ENCODE measurements around the gene KCNJ1.
A peak's percentile ranks its signal among the peaks of the same experiment; 100 is the strongest.

Gene KCNJ1

DNA sequence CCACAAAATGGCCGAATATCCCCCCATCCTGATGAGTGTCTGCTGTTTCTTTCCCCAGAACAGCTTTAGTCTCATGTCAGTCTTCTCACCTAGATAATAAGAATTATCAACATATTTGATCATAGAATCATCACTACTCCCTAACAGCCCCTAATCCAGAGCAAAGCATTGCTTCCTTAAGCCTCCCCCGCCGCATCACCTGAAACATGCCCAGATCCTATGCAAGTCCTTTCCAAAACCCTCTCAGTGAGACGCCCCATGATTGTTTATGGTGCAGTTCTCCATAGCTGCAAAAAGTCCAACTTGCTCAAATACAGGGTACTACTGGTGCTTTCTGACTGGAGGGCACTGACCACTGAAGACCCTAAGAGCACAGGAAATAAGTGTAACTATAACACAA is 20.1 kb downstream of the KCNJ1 start:
- DNase-seq: no peak

GRCh38 chr11:128845334-128845780 is 21.7 kb downstream of the KCNJ1 start:
- DNase-seq: no peak

GRCh38 chr11:128843198-128843785 is 23.8 kb downstream of the KCNJ1 start:
- no peak for DNase-seq

DNA sequence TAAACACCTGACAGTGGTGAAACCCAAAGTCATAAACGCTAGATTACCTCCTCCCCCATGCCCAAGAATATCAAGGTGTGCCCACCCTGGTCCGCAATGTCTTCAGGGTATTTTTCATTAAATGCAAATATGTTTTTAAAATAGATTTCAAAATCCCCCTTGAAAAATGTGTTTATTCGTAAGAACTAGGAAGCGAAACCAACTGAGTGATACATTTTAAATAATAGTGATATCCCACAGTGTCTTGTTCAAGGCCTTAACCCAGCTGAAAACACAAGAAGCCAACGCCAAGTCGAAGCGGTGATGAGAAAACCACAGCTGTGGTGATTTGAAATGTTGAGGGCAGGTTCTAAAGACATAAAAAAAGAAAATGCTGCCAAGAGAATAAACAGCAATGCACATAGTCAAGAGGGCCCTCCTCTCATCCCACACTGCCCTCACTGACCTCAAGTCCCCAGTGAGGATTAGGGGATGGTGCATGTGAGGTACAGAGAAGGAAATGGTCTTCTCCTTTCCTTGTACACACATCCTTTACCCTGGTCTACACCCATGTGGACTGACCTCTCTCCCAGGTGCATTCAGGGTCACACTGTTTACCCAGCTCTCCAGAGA is 25.5 kb downstream of the KCNJ1 start:
- no peak for DNase-seq

- no peak for DNase-seq
These were observed 26.3 kb downstream of the KCNJ1 start for GRCh38 chr11:128840783-128841182.

- DNase-seq: no peak
These were observed 27.0 kb downstream of the KCNJ1 start for GRCh38 chr11:128840137-128840536.

GRCh38 chr11:128839081-128839480 is 28.0 kb downstream of the KCNJ1 start:
- DNase-seq: no peak

GRCh38 chr11:128837627-128838026 is 29.5 kb downstream of the KCNJ1 start:
- DNase-seq: no peak

DNA sequence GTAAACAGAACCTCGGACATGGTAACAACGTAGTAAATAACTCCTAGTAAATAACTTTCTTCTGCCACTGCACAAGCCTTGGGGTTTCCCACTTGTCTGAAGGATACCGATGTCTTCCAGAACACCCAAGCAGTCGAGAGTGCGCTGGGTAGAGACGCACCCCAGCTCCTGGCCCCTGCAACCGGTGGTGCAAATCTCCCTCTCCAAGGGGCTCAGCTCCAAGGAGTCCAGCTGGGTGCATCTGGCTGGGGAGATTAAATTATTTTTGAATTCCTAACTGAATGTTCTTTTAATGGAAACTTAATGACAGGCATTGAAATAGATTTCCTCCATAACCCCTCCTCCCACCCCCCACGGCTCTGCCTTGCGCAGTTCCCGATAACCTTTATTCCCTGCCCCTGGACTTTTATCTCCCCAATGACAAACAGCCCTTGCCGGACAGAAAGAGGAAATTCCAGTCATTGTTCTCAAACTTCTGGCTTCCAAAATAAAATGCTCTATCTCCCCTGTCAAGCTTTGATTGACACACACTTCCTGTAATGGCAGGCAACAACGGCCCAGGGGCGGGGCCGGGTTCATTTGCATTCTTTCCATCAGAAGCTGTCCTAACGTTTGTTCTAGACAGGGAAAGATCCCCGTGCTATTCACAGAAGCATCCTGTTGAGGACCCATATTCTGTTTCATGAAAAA is 31.2 kb downstream of the KCNJ1 start:
- DNase-seq: no peak

DNA sequence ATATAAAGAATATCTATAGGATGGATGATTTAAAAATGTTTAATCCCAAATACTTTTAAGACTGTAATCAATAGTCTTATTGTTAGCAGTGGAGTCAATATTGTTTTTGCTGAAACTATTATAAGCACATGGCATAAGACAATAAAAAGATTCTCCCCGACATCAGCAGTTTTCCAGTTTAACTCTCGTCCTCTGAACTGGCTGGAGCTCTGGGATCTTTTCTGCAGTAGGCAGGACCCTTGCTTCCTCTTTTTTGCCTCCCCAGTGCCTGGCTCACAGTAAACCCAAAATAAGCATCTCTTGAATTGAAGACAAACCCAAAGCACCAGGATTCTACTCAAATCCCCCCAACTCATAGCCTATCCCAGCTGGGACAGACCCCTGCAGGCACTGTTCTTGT is 32.9 kb downstream of the KCNJ1 start:
- DNase-seq: no peak

GRCh38 chr11:128832121-128832497 is 35.0 kb downstream of the KCNJ1 start:
- DNase-seq: no peak

- DNase-seq: peak; percentile 89
These were observed 35.6 kb downstream of the KCNJ1 start for GRCh38 chr11:128831174-128832120.

DNA sequence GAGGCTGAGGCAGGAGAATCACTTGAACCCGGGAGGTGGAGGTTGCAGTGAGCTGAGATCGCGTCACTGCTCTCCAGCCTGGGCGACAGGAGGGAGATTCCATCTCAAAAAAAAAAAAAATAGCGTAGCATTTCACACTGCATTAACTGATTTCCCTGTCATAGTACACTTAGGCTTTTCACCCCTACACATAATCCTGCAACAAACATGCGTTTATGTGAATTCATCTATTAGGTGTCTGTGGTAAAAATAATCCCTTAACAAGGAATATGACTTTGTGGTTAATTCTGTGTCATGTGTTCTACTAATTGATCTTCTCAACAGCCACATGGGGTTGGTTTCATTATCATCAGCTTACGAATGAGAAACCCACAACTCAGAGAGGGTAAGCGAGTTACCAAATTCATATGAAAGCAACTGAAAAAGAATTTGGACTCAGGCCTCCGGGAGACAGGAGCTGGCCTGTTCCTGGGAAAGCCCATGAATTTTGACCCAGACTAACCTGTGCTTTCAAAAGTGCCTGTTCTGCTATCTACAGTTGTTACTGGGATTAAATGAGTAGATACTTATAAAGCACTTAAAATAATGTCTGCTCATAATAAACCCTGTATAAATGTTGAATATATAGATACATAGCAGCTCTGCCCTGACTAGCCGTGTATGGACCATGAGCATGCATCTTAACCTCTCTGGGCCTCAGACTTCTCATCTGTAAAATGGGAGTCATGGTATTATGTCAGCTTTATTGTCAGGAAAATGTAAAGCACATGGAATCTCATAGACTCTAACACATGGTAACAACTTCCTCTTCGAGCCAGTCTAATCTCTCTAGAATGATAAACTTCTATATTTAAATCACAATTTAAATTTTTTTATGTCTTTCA is 36.6 kb downstream of the KCNJ1 start:
- no peak for DNase-seq

DNA sequence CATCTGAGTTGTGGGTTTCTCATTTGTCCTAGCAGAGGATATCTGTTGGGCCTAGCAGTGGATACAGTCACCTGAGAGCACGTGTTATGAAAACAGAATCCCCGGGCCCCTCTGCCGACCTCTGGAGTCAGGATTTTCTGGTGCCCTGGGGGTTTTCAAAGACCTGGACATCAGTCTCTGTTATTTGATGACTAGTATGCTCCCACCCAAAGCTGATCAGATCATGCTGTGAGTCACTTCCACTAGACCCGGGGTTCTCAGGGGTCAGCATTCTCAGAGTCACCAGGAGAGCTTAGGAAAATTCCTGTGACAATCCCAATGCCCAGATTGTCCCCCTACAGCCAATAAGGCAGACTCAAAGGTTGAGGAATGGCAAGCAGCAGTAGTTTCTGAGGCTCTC is 38.7 kb downstream of the KCNJ1 start:
- DNase-seq: no peak

- DNase-seq: no peak
These were observed 39.8 kb downstream of the KCNJ1 start for GRCh38 chr11:128827191-128827893.

- DNase-seq: no peak
These were observed 41.9 kb downstream of the KCNJ1 start for GRCh38 chr11:128825050-128825784.

- DNase-seq: no peak
These were observed 42.7 kb downstream of the KCNJ1 start for GRCh38 chr11:128824191-128825049.

- DNase-seq: no peak
These were observed 43.3 kb downstream of the KCNJ1 start for GRCh38 chr11:128823753-128824152.

- no peak for DNase-seq
These were observed 45.0 kb downstream of the KCNJ1 start for GRCh38 chr11:128822130-128822529.

GRCh38 chr11:128821556-128821955 is 45.5 kb downstream of the KCNJ1 start:
- no peak for DNase-seq

Measured in NCI-H526 treated with DMSO at 0.1 percent for 48 hours (cell line).